Liver (tissue), 9 donors: ENCODE results near the gene FOXP3. TPM values are rescaled to one million over a fixed set of nuclear protein-coding genes. Genes with fewer than 3 reads are reported as not detected.

Source experiments
- DNase-seq: peaks from one replicate; pipeline ENCODE4 v3.0.0-alpha.2; 2017; ENCODE audit warnings: low spot score
- H3K27ac ChIP-seq, 2 donors: one replicate each; pipeline ENCODE4 v1.7.0; 2013; ENCODE audit warnings: inconsistent platforms in 2 of 2, low read length in 2 of 2, control low read depth in 1 of 2, low read depth in 1 of 2, mild to moderate bottlenecking in 1 of 2
- H3K27me3 ChIP-seq, 4 donors: one replicate each; pipeline versions ENCODE4 v1.6.1 to v1.7.0; 2013; ENCODE audit warnings: low read length in 3 of 4, inconsistent platforms in 1 of 4, mild to moderate bottlenecking in 1 of 4, moderate library complexity in 1 of 4; ENCODE audit not compliant: control insufficient read depth in 4 of 4, insufficient read depth in 4 of 4
- H3K36me3 ChIP-seq, 4 donors: one replicate each; pipeline versions ENCODE4 v1.6.1 to v1.7.0; 2013; ENCODE audit warnings: low read length in 3 of 4, mild to moderate bottlenecking in 3 of 4, low read depth in 1 of 4, moderate library complexity in 1 of 4; ENCODE audit not compliant: control insufficient read depth in 4 of 4, insufficient read depth in 3 of 4
- H3K4me1 ChIP-seq, 4 donors: one replicate each; pipeline versions ENCODE4 v1.6.1 to v1.7.0; 2013; ENCODE audit warnings: low read length in 3 of 4, mild to moderate bottlenecking in 3 of 4, moderate library complexity in 1 of 4; ENCODE audit not compliant: control insufficient read depth in 4 of 4, insufficient read depth in 4 of 4
- H3K4me3 ChIP-seq, 3 donors: one replicate each; pipeline versions ENCODE4 v1.6.1 to v1.7.0; 2013; ENCODE audit warnings: low read length in 3 of 3, control low read depth in 1 of 3, low read depth in 1 of 3, mild to moderate bottlenecking in 1 of 3
- H3K9ac ChIP-seq, 2 donors: one replicate each; pipeline ENCODE4 v1.7.0; 2013; ENCODE audit warnings: low read length in 2 of 2, mild to moderate bottlenecking in 2 of 2, moderate library complexity in 2 of 2, control low read depth in 1 of 2, low read depth in 1 of 2
- H3K9me3 ChIP-seq, 4 donors: one replicate each; pipeline versions ENCODE4 v1.6.1 to v1.7.0; 2013; ENCODE audit warnings: low read length in 3 of 4; ENCODE audit not compliant: control insufficient read depth in 4 of 4
- ATF3 ChIP-seq: IDR thresholded peaks from 2 replicates; pipeline ENCODE4 v1.6.1; 2016; ENCODE audit warnings: antibody characterized with exemption
- CTCF ChIP-seq: fragments of 150-350 bp; IDR thresholded peaks from 2 replicates; pipeline ENCODE4 v1.5.1; 2017; ENCODE audit warnings: improper control_type of control experiment, low read depth, low read length; ENCODE audit not compliant: missing input control
- EGR1 ChIP-seq, 2 donors: IDR thresholded peaks; 2 replicates each; pipeline ENCODE4 v1.6.1; 2016 to 2018; ENCODE audit warnings: antibody characterized with exemption in 2 of 2, low read depth in 2 of 2
- FOXA1 ChIP-seq: IDR thresholded peaks from 2 replicates; pipeline ENCODE4 v1.6.1; 2016; ENCODE audit warnings: antibody characterized with exemption
- FOXA2 ChIP-seq: IDR thresholded peaks from 2 replicates; pipeline ENCODE4 v1.6.1; 2016; ENCODE audit warnings: antibody characterized with exemption
- GABPA ChIP-seq, 2 donors: IDR thresholded peaks in 1 of 2; conservative IDR thresholded peaks in 1 of 2; 2 replicates each; pipeline ENCODE4 v1.6.1; 2016; ENCODE audit warnings: antibody characterized with exemption in 2 of 2, mild to moderate bottlenecking in 1 of 2, moderate library complexity in 1 of 2
- HNF4A ChIP-seq, 2 donors: conservative IDR thresholded peaks; 2 replicates each; pipeline ENCODE4 v1.6.1; 2016; ENCODE audit warnings: antibody characterized with exemption in 2 of 2, mild to moderate bottlenecking in 2 of 2
- HNF4G ChIP-seq: IDR thresholded peaks from 2 replicates; pipeline ENCODE4 v1.6.1; 2016; ENCODE audit warnings: antibody characterized with exemption
- JUND ChIP-seq, 2 donors: IDR thresholded peaks; 2 replicates each; pipeline ENCODE4 v1.6.1; 2016; ENCODE audit warnings: antibody characterized with exemption in 2 of 2
- MAX ChIP-seq: IDR thresholded peaks from 2 replicates; pipeline ENCODE4 v1.6.1; 2016; ENCODE audit warnings: antibody characterized with exemption
- NR2F2 ChIP-seq: IDR thresholded peaks from 2 replicates; pipeline ENCODE4 v1.6.1; 2016; ENCODE audit warnings: antibody characterized with exemption
- RAD21 ChIP-seq, 2 donors: IDR thresholded peaks; 2 replicates each; pipeline ENCODE4 v1.6.1; 2016; ENCODE audit warnings: antibody characterized with exemption in 2 of 2, mild to moderate bottlenecking in 2 of 2
- RXRA ChIP-seq, 2 donors: IDR thresholded peaks; 2 replicates each; pipeline ENCODE4 v1.6.1; 2017 to 2018; ENCODE audit warnings: antibody characterized with exemption in 2 of 2, mild to moderate bottlenecking in 1 of 2
- YY1 ChIP-seq: IDR thresholded peaks from 2 replicates; pipeline ENCODE4 v1.6.1; 2016; ENCODE audit warnings: antibody characterized with exemption, mild to moderate bottlenecking
- WGBS: extraction: QIAGEN DNeasy Blood & Tissue Kit; methylation state at CpG from one replicate; pipeline ENCODE4 v1.1.7; 2013; 5-methylcytosine and 5-hydroxymethylcytosine counted together
- polyA plus RNA-seq, 2 donors: library from polyadenylated mRNA; stranded (reverse) in 1 of 2; unstranded in 1 of 2; fragments of 200-250 nt in 1 of 2; fragments of >200 nt in 1 of 2; fragmentation: Nextera tagmentation in 1 of 2; extraction: Ambion mirVana in 1 of 2; gene quantifications; one replicate each; pipeline versions ENCODE4 v1.2.1 to v1.2.3, GENCODE V29; 2013 to 2015
- total RNA-seq, 2 donors: library from RNA; depleted of rRNA; stranded (reverse); fragments of >200 nt; gene quantifications; one replicate each; pipeline ENCODE4 v1.2.3, GENCODE V29; 2014
- donor health status: healthy.
- donor health status: healthy.
- donor health status: healthy.
- donor health status: healthy.
- donor health status: healthy.

FOXP3 gene
- total and polyA plus RNA-seq, 4 donors = 0.05 to 0.65 (median 0.19) TPM

GRCh38 chrX:49204709-49205108 lies 59.8 kb downstream of the FOXP3 start:
- Histone ChIP-seq H3K36me3 (no peaks in the 10 kb centered on the region), H3K27ac (no peak overlapping the region), H3K9me3 (no peaks in the 10 kb centered on the region), H3K4me3 (no peak overlapping the region), H3K9ac (no peak overlapping the region), H3K27me3 (no peaks in the 10 kb centered on the region), H3K4me1 (peaks cover 0 to 3% (median under 1%) of the 10 kb centered on the region in 4 donors)
- TF ChIP-seq GABPA (IDR thresholded peaks at IDR 0.05 in 1 of 2, conservative IDR thresholded peaks at IDR 0.05 in 1 of 2) (no peak), RAD21 (IDR thresholded peaks at IDR 0.05) (no peak), JUND (IDR thresholded peaks at IDR 0.05) (no peak), RXRA (IDR thresholded peaks at IDR 0.05) (no peak), YY1 (no peak), HNF4G (no peak)
- WGBS = 63% methylated on average over 4 of the region's 4 CpGs
- no peak for DNase-seq

GRCh38 chrX:49204017-49204416 lies 60.5 kb downstream of the FOXP3 start:
- TF ChIP-seq FOXA1 (no peak), CTCF (no peak), NR2F2 (no peak), RXRA (IDR thresholded peaks at IDR 0.05) (no peak)
- Histone ChIP-seq H3K4me1 (peaks cover 0 to 4% (median 2%) of the 10 kb centered on the region in 4 donors), H3K9me3 (no peaks in the 10 kb centered on the region), H3K4me3 (no peak overlapping the region), H3K36me3 (no peaks in the 10 kb centered on the region), H3K27me3 (no peaks in the 10 kb centered on the region), H3K27ac (no peak overlapping the region), H3K9ac (no peak overlapping the region)
- DNase-seq = no peak
- WGBS = 84% methylated on average over 6 of the region's 6 CpGs

- Histone ChIP-seq H3K36me3 (no peaks in the 10 kb centered on the region), H3K27me3 (no peaks in the 10 kb centered on the region), H3K4me1 (peaks cover 0 to 4% (median 2%) of the 10 kb centered on the region in 4 donors), H3K9me3 (no peaks in the 10 kb centered on the region), H3K4me3 (no peak overlapping the region), H3K27ac (no peak overlapping the region), H3K9ac (no peak overlapping the region)
- no peak for TF ChIP-seq JUND (IDR thresholded peaks at IDR 0.05)
- no peak for TF ChIP-seq RXRA (IDR thresholded peaks at IDR 0.05)
- TF ChIP-seq EGR1 (IDR thresholded peaks at IDR 0.05; ENCODE audit: low read depth in 2 of 2) = no peak
- no peak for TF ChIP-seq FOXA1
- no peak for TF ChIP-seq HNF4A (conservative IDR thresholded peaks at IDR 0.05)
- TF ChIP-seq MAX = no peak
- TF ChIP-seq ATF3 = no peak
- TF ChIP-seq NR2F2 = no peak
- TF ChIP-seq FOXA2 = no peak
- no peak for TF ChIP-seq HNF4G
- TF ChIP-seq YY1 = no peak
- no peak for DNase-seq
- WGBS = 74% methylated on average over 3 of the region's 3 CpGs
These were observed 61.0 kb downstream of the FOXP3 start for GRCh38 chrX:49203536-49203935.
